ENCODE data around the gene U2AF2. TPM values are rescaled to one million over a fixed set of nuclear protein-coding genes. Genes with fewer than 3 reads are reported as not detected.

The U2AF2 gene
- total and polyA plus RNA-seq, 9 of the 15 experiments (the other 6 are each of a cell fraction or from before 2014, with no cell fraction given), result 3.0 to 331 (median 157) TPM

DNA sequence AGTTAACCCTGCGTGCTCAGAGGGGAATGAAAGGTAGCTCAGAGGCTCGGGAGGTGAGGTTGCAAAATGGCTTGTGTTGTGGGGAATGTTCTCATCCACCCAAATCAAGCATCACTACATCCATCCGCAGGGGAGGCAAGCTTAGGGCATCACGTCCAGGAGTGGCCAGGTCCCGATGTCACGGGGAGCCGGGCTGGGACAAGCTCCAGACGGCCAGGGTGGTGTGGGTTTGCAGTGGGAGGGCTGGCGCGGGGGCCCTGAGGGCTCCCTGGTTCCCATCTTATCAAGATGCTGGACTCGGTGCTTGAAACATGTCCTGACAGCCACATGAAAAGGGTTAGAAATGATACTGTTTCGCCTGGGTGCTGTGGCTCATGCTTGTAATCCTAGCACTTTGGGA, 46.0 kb downstream of the U2AF2 start:
- H3K9me3 ChIP-seq (replicated peaks; ENCODE audit: control insufficient read depth, insufficient read depth, low read depth, low read length), result no peaks in the 10 kb centered on the region; the same call in 1 of the 2 replicates
- intact Hi-C loops (cut with micrococcal nuclease) (loop anchor here (10.0 kb wide), 1 partner anchor 104 kb away; no protein-coding TSS in a partner anchor), in situ Hi-C loops (cut with MboI) (no loop called here)
- BruUV-seq (replicated peaks), result no TSS peak
- no peak overlapping the region for H3K27ac ChIP-seq (ENCODE audit: extremely low read depth, low read depth, low read length)
- ChIA-PET POLR2A (no interaction called here), CTCF (ENCODE audit: low intra/inter-chr PET ratio) (interaction anchor here (0.7 kb wide), 1 partner anchor 10 kb away, joined by 3 read pairs; no protein-coding TSS in a partner anchor)
- no peak overlapping the region for H3K4me2 ChIP-seq (ENCODE audit: insufficient read depth, low read length)
- peaks cover 4% of the 10 kb centered on the region for H3K9me1 ChIP-seq (ENCODE audit: control insufficient read depth, insufficient read depth, low read length)
- H3K4me1 ChIP-seq (replicated peaks in 1 of 2; ENCODE audit: control insufficient read depth in 2 of 2, insufficient read depth in 2 of 2, low read length in 2 of 2), result peaks cover 10 to 30% of the 10 kb centered on the region in 2 experiments; a peak in 4 of 5 replicates
- no peak overlapping the region for H3K9ac ChIP-seq (ENCODE audit: insufficient read depth in 1 of 2, low read depth in 2 of 2, low read length in 2 of 2)
- ATAC-seq (no peak), DNase-seq (ENCODE audit: extremely low read depth in 1 of 4, low spot score in 3 of 4) (no peak), FAIRE-seq (no peak)
- WGBS (ENCODE audit: insufficient coverage, low coverage, missing lambda C conversion rate), result 92% methylated on average over 12 of the region's 12 CpGs
- no peaks in the 10 kb centered on the region for H3K27me3 ChIP-seq (ENCODE audit: control insufficient read depth in 2 of 2, insufficient read depth in 2 of 2, low read length in 2 of 2)
- no peak overlapping the region for H3K4me3 ChIP-seq
- H3K36me3 ChIP-seq (ENCODE audit: control insufficient read depth, insufficient read depth, low read length), result peaks cover 47% of the 10 kb centered on the region; the same call in 2 of the 3 replicates
- H4K20me1 ChIP-seq (replicated peaks; ENCODE audit: control insufficient read depth, insufficient read depth, low read length), result peaks cover 28% of the 10 kb centered on the region
- no peaks in the 10 kb centered on the region for H3K79me2 ChIP-seq (ENCODE audit: control insufficient read depth, insufficient read depth, low read length)
- no peak overlapping the region for H2AFZ ChIP-seq (ENCODE audit: low read depth, low read length)
- TF ChIP-seq SREBF1 (IDR thresholded peaks at IDR 0.05; ENCODE audit: borderline replicate concordance, low read depth, low read length) (no peak), MTF1 (CRISPR knock-in tag; IDR thresholded peaks at IDR 0.05; ENCODE audit: borderline replicate concordance) (no peak), ZNF766 (CRISPR knock-in tag; conservative IDR thresholded peaks at IDR 0.05) (no peak), ZNF561 (CRISPR knock-in tag; conservative IDR thresholded peaks at IDR 0.05) (no peak), POLR2H (tag; IDR thresholded peaks at IDR 0.05; ENCODE audit: low read depth) (no peak), MAZ (CRISPR knock-in tag; conservative IDR thresholded peaks at IDR 0.05 in 1 of 2, IDR thresholded peaks at IDR 0.05 in 1 of 2) (no peak), ETV5 (CRISPR knock-in tag; IDR thresholded peaks at IDR 0.05; ENCODE audit: low read depth) (no peak), POLR3G (IDR thresholded peaks at IDR 0.05; ENCODE audit: extremely low read depth, insufficient read length, insufficient replicate concordance) (no peak), CEBPG (CRISPR knock-in tag; IDR thresholded peaks at IDR 0.05) (no peak), CEBPG (tag; conservative IDR thresholded peaks at IDR 0.05 in 1 of 2, IDR thresholded peaks at IDR 0.05 in 1 of 2) (no peak)
- TF ChIP-seq, protein P1, sequence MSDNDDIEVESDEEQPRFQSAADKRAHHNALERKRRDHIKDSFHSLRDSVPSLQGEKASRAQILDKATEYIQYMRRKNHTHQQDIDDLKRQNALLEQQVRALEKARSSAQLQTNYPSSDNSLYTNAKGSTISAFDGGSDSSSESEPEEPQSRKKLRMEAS (CRISPR knock-in tag; IDR thresholded peaks at IDR 0.05), result no peak
- TF ChIP-seq, protein P2, sequence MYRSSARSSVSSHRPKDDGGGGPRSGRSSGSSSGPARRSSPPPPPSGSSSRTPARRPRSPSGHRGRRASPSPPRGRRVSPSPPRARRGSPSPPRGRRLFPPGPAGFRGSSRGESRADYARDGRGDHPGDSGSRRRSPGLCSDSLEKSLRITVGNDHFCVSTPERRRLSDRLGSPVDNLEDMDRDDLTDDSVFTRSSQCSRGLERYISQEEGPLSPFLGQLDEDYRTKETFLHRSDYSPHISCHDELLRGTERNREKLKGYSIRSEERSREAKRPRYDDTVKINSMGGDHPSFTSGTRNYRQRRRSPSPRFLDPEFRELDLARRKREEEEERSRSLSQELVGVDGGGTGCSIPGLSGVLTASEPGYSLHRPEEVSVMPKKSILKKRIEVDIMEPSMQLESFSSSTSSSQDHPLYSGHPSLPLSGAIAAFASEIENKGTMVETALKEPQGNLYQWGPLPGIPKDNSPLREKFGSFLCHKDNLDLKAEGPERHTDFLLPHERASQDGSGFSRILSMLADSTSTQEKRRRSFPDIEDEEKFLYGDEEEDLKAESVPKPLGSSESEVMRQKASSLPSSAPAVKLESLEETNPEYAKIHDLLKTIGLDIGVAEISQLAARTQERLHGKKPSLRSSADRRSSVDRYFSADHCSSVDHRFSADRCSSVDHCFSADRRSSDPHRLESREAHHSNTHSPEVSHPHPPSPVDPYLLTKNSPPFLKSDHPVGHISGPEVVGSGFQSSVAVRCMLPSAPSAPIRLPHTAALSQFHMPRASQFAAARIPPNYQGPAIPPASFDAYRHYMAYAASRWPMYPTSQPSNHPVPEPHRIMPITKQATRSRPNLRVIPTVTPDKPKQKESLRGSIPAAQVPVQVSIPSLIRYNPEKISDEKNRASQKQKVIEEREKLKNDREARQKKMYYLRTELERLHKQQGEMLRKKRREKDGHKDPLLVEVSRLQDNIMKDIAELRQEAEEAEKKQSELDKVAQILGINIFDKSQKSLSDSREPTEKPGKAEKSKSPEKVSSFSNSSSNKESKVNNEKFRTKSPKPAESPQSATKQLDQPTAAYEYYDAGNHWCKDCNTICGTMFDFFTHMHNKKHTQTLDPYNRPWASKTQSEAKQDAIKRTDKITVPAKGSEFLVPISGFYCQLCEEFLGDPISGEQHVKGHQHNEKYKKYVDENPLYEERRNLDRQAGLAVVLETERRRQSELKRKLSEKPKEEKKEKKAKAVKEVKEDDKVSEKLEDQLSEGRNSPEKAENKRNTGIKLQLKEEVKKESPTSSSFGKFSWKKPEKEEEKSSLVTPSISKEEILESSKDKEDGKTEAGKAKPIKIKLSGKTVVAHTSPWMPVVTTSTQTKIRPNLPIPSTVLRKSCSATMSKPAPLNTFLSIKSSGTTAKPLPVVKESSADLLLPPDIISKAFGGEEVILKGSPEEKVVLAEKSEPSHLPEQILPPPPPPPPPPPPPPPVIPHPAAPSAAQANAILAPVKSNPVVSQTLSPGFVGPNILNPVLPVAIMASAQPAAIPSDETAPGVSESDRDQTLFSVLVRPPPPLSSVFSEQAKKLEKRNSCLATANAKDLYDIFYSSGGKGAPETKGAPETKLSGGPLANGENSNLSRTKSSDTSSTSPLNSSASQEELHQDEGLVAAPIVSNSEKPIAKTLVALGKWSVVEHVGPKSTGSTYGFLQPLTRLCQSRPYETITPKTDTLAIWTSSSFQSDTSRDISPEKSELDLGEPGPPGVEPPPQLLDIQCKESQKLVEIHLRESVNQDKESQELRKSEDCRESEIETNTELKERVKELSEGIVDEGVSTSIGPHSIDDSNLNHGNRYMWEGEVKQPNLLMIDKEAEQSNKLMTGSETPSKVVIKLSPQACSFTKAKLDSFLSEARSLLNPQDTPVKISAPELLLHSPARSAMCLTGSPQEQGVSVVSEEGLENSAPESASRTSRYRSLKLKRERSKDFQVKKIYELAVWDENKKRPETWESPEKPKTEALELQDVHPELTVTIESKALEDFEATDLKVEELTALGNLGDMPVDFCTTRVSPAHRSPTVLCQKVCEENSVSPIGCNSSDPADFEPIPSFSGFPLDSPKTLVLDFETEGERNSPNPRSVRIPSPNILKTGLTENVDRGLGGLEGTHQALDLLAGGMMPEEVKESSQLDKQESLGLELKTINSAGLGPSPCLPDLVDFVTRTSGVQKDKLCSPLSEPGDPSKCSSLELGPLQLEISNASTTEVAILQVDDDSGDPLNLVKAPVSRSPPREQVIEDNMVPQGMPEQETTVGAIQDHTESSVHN (IDR thresholded peaks at IDR 0.05; ENCODE audit: borderline replicate concordance in 1 of 2, low read depth in 1 of 2), result no peak

Measured in K562 (cell line).